ENCODE results near the gene RAB3IL1.

GRCh38 chr11:61895046-61895717, 22.2 kb downstream of the RAB3IL1 start:
- TF ChIP-seq, protein P1, sequence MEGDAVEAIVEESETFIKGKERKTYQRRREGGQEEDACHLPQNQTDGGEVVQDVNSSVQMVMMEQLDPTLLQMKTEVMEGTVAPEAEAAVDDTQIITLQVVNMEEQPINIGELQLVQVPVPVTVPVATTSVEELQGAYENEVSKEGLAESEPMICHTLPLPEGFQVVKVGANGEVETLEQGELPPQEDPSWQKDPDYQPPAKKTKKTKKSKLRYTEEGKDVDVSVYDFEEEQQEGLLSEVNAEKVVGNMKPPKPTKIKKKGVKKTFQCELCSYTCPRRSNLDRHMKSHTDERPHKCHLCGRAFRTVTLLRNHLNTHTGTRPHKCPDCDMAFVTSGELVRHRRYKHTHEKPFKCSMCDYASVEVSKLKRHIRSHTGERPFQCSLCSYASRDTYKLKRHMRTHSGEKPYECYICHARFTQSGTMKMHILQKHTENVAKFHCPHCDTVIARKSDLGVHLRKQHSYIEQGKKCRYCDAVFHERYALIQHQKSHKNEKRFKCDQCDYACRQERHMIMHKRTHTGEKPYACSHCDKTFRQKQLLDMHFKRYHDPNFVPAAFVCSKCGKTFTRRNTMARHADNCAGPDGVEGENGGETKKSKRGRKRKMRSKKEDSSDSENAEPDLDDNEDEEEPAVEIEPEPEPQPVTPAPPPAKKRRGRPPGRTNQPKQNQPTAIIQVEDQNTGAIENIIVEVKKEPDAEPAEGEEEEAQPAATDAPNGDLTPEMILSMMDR (IDR thresholded peaks at IDR 0.05) = no peak
- no peak for TF ChIP-seq POLR2A (IDR thresholded peaks at IDR 0.05)

Measured in heart left ventricle (tissue), 13 donors.